PC-9 (cell line): ENCODE results near the gene TNFRSF1A. TPM values are rescaled to one million over a fixed set of nuclear protein-coding genes. Genes with fewer than 3 reads are reported as not detected.

ENCODE experiments used
- BruUV-seq: library from RNA; stranded (reverse); fragments of 400-500 nt; replicated peaks from 2 replicates; lab custom pipeline; 2021; lab: Mats Ljungman, UMichigan
- CTCF ChIA-PET: fragments of 300-600 bp; sonication (Branson Sonifier 250); formaldehyde crosslinking; loops from one replicate; lab custom pipeline; 2022; ENCODE audit warnings: antibody characterized with exemption; lab: Charles Lee
- POLR2A ChIA-PET: fragments of 300-600 bp; sonication (Branson Sonifier 250); formaldehyde crosslinking; loops from one replicate; lab custom pipeline; 2022; ENCODE audit warnings: antibody characterized with exemption; ENCODE audit not compliant: unreplicated experiment; lab: Charles Lee
- DNase-seq, 2 experiments: peaks; one replicate each; pipeline versions ENCODE4 v3.0.0 to v3.0.0-alpha.2; 2015 to 2022; ENCODE audit warnings: mixed read lengths in 1 of 2
- H2AFZ ChIP-seq: fragments of 200-600 bp; sonication (generic); 2 replicates; pipeline ENCODE4 v1.8.1; 2017; ENCODE audit warnings: antibody characterized with exemption
- H3F3A ChIP-seq: fragments of 200-600 bp; sonication (generic); 2 replicates; pipeline ENCODE4 v1.8.1; 2017; ENCODE audit warnings: antibody characterized with exemption, mild to moderate bottlenecking, low read depth; ENCODE audit not compliant: insufficient read depth
- H3K27ac ChIP-seq: fragments of 200-600 bp; sonication (generic); 2 replicates; pipeline ENCODE4 v1.6.1; 2016; ENCODE audit warnings: mixed run types
- H3K27me3 ChIP-seq: fragments of 200-600 bp; sonication (generic); 2 replicates; pipeline ENCODE4 v1.6.1; 2016; ENCODE audit warnings: low read depth, mixed run types; ENCODE audit not compliant: insufficient read depth
- H3K36me3 ChIP-seq: fragments of 200-600 bp; sonication (generic); 2 replicates; pipeline ENCODE4 v1.6.1; 2016; ENCODE audit warnings: low read depth, mixed run types
- H3K4me1 ChIP-seq: fragments of 200-600 bp; sonication (generic); replicated peaks from 2 replicates; pipeline ENCODE4 v1.6.1; 2016; ENCODE audit warnings: mixed run types; ENCODE audit not compliant: insufficient read depth
- H3K4me2 ChIP-seq: fragments of 200-600 bp; sonication (generic); 2 replicates; pipeline ENCODE4 v1.6.1; 2017; ENCODE audit warnings: mixed run types
- H3K4me3 ChIP-seq: fragments of 200-600 bp; sonication (generic); 2 replicates; pipeline ENCODE4 v1.6.1; 2016; ENCODE audit warnings: mixed run types
- H3K79me2 ChIP-seq: fragments of 200-600 bp; sonication (generic); 2 replicates; pipeline ENCODE4 v1.6.1; 2017; ENCODE audit warnings: low read depth, mixed run types
- H3K9me2 ChIP-seq: fragments of 200-600 bp; sonication (generic); 2 replicates; pipeline ENCODE4 v1.8.1; 2017; ENCODE audit warnings: mild to moderate bottlenecking; ENCODE audit not compliant: insufficient read depth
- H3K9me3 ChIP-seq: fragments of 200-600 bp; sonication (generic); 2 replicates; pipeline ENCODE4 v1.8.1; 2016; ENCODE audit warnings: low read depth; ENCODE audit not compliant: insufficient read depth
- H4K20me1 ChIP-seq: fragments of 200-600 bp; sonication (generic); 2 replicates; pipeline ENCODE4 v1.8.1; 2017; ENCODE audit not compliant: insufficient read depth
- CTCF ChIP-seq: fragments of 200-600 bp; sonication (generic); conservative IDR thresholded peaks from 2 replicates; pipeline ENCODE4 v1.6.1; 2017; ENCODE audit warnings: mixed run types, antibody characterized with exemption, mild to moderate bottlenecking, moderate library complexity
- EZH2 ChIP-seq: fragments of 200-600 bp; sonication (generic); IDR thresholded peaks from 2 replicates; pipeline ENCODE4 v1.8.0; 2017; ENCODE audit warnings: antibody characterized with exemption, low read depth
- intact Hi-C: fragments of 100-400 bp; cut with micrococcal nuclease; formaldehyde crosslinking; loops from one replicate; pipeline ENCODE4 v1.10.0; 2022; ENCODE audit not compliant: unreplicated experiment
- total RNA-seq: library from RNA; stranded (reverse); gene quantifications from 2 replicates; pipeline ENCODE4 v1.2.3, GENCODE V29; 2021

TNFRSF1A gene
- total RNA-seq, 1 experiment from 2014 or later: 165 TPM

- intact Hi-C loops: loop anchor here (2.0 to 5.0 kb wide), 2 partner anchors 36 to 145 kb away; no protein-coding TSS in a partner anchor
- ChIA-PET CTCF (interaction anchor here (1.4 kb wide), 2 partner anchors 48 to 143 kb away, joined by 6 read pairs; no protein-coding TSS in a partner anchor), POLR2A (interaction anchor here (1.3 kb wide), 1 partner anchor 291 kb away, joined by 13 read pairs; no protein-coding TSS in a partner anchor)
- Histone ChIP-seq H3K36me3 (peaks cover 15% of the 10 kb centered on the region), H3K4me3 (no peak overlapping the region), H3K4me1 (peaks cover 39% of the 10 kb centered on the region), H3K27me3 (no peaks in the 10 kb centered on the region), H2AFZ (no peak overlapping the region), H4K20me1 (peaks cover 4% of the 10 kb centered on the region; the same call in 1 of the 2 replicates), H3K9me3 (no peaks in the 10 kb centered on the region), H3K4me2 (peak overlapping the region; percentile 17), H3K79me2 (no peaks in the 10 kb centered on the region), H3F3A (peaks cover 71% of the 10 kb centered on the region), H3K9me2 (no peaks in the 10 kb centered on the region), H3K27ac (peak overlapping the region; percentile 60)
- no peak for DNase-seq
- no TSS peak for BruUV-seq
- TF ChIP-seq EZH2: no peak
- TF ChIP-seq CTCF: no peak
These were observed 19.5 kb downstream of the TNFRSF1A start for GRCh38 chr12:6322352-6322751.

- H3K9me3 ChIP-seq: no peaks in the 10 kb centered on the region
- no peaks in the 10 kb centered on the region for H3K9me2 ChIP-seq
- H3K79me2 ChIP-seq: no peaks in the 10 kb centered on the region
- no peak overlapping the region for H2AFZ ChIP-seq
- H3K36me3 ChIP-seq: peaks cover 16% of the 10 kb centered on the region
- CTCF ChIA-PET: no interaction called here
- peaks cover 71% of the 10 kb centered on the region for H3F3A ChIP-seq
- no peak for TF ChIP-seq EZH2
- no peak for TF ChIP-seq CTCF
- peaks cover 39% of the 10 kb centered on the region for H3K4me1 ChIP-seq
- intact Hi-C loops: loop anchor here (2.0 to 5.0 kb wide), 2 partner anchors 35 to 145 kb away; no protein-coding TSS in a partner anchor
- no peak overlapping the region for H3K4me3 ChIP-seq
- peaks cover 4% of the 10 kb centered on the region; the same call in 1 of the 2 replicates for H4K20me1 ChIP-seq
- BruUV-seq: no TSS peak
- peak in 1 of 2 experiments; percentile 80 for DNase-seq
- peak overlapping the region; percentile 60 for H3K27ac ChIP-seq
- no peaks in the 10 kb centered on the region for H3K27me3 ChIP-seq
- H3K4me2 ChIP-seq: peak overlapping the region; percentile 17
- POLR2A ChIA-PET: no interaction called here
These were observed 20.0 kb downstream of the TNFRSF1A start for GRCh38 chr12:6321905-6322304.

GRCh38 chr12:6319446-6319845 lies 22.4 kb downstream of the TNFRSF1A start:
- BruUV-seq: no TSS peak
- Histone ChIP-seq H3K4me2 (no peak overlapping the region), H4K20me1 (peaks cover 4% of the 10 kb centered on the region; the same call in 1 of the 2 replicates), H2AFZ (no peak overlapping the region), H3K4me3 (no peak overlapping the region), H3K79me2 (0 out of 2 replicates have a peak, but pooled peaks cover 8% of the 10 kb centered on the region), H3K4me1 (peaks cover 37% of the 10 kb centered on the region), H3K27me3 (no peaks in the 10 kb centered on the region), H3K36me3 (peaks cover 25% of the 10 kb centered on the region), H3K9me2 (no peaks in the 10 kb centered on the region), H3K27ac (no peak overlapping the region), H3F3A (peaks cover 50% of the 10 kb centered on the region), H3K9me3 (no peaks in the 10 kb centered on the region)
- TF ChIP-seq EZH2: no peak
- no peak for TF ChIP-seq CTCF
- ChIA-PET POLR2A (no interaction called here), CTCF (no interaction called here)
- no peak for DNase-seq
- intact Hi-C loops: no loop called here
